ENCODE measurements around the gene FBXL5.

FBXL5 gene

GRCh38 chr4:15655223-15656037, at the start of gene FBXL5:
Gene FBXL5, minus strand, starts transcription at chr4:15655357. Its CDS starts 70 bp downstream, at chr4:15655287.
- peak; percentile 80 for DNase-seq (ENCODE audit: low spot score)

GRCh38 chr4:15704129-15704528, 49.0 kb upstream of the FBXL5 start:
- no peak for DNase-seq (ENCODE audit: low spot score)

GRCh38 chr4:15703439-15703838, 48.3 kb upstream of the FBXL5 start:
- no peak for DNase-seq (ENCODE audit: low spot score)

- no peak for DNase-seq (ENCODE audit: low spot score)
Measured at GRCh38 chr4:15702941-15703403, 47.8 kb upstream of the FBXL5 start, which contains the start of gene BST1. Gene BST1, plus strand, starts transcription at chr4:15703065. Its CDS starts 80 bp downstream, at chr4:15703145.

GRCh38 chr4:15696866-15697265, 41.7 kb upstream of the FBXL5 start:
- no peak for DNase-seq (ENCODE audit: low spot score)

GRCh38 chr4:15695729-15696128, 40.6 kb upstream of the FBXL5 start:
- no peak for DNase-seq (ENCODE audit: low spot score)

- DNase-seq (ENCODE audit: low spot score) = peak; percentile 96
Measured at GRCh38 chr4:15695240-15695699, 40.1 kb upstream of the FBXL5 start.

- no peak for DNase-seq (ENCODE audit: low spot score)
Measured at GRCh38 chr4:15694431-15694830, 39.3 kb upstream of the FBXL5 start.

- no peak for DNase-seq (ENCODE audit: low spot score)
Measured at GRCh38 chr4:15692602-15693001, 37.4 kb upstream of the FBXL5 start.

GRCh38 chr4:15691346-15692135, 36.4 kb upstream of the FBXL5 start:
- peak; percentile 86 for DNase-seq (ENCODE audit: low spot score)

- DNase-seq (ENCODE audit: low spot score) = peak; percentile 93
Measured at GRCh38 chr4:15690020-15690809, 35.1 kb upstream of the FBXL5 start.

- no peak for DNase-seq (ENCODE audit: low spot score)
Measured at GRCh38 chr4:15689540-15689939, 34.4 kb upstream of the FBXL5 start.

GRCh38 chr4:15688051-15688450, 32.9 kb upstream of the FBXL5 start:
- DNase-seq (ENCODE audit: low spot score) = no peak

- DNase-seq (ENCODE audit: low spot score) = no peak
Measured at GRCh38 chr4:15684498-15684897, 29.3 kb upstream of the FBXL5 start.

GRCh38 chr4:15683143-15683495, 28.0 kb upstream of the FBXL5 start:
- no peak for DNase-seq (ENCODE audit: low spot score)

- no peak for DNase-seq (ENCODE audit: low spot score)
Measured at GRCh38 chr4:15682242-15683142, 27.3 kb upstream of the FBXL5 start.

- peak; percentile 98 for DNase-seq (ENCODE audit: low spot score)
Measured at GRCh38 chr4:15681372-15682241, 26.4 kb upstream of the FBXL5 start, which contains the start of gene FAM200B. Gene FAM200B, plus strand, starts transcription at chr4:15681827. Its CDS starts 5,151 bp downstream, at chr4:15686978.

GRCh38 chr4:15681067-15681371, 25.9 kb upstream of the FBXL5 start:
- no peak for DNase-seq (ENCODE audit: low spot score)

- no peak for DNase-seq (ENCODE audit: low spot score)
Measured at GRCh38 chr4:15677507-15677988, 22.4 kb upstream of the FBXL5 start.

GRCh38 chr4:15676899-15677298, 21.7 kb upstream of the FBXL5 start:
- DNase-seq (ENCODE audit: low spot score) = no peak
